Keratinocyte (primary cell): ENCODE results near the gene NUAK1. TPM values are rescaled to one million over a fixed set of nuclear protein-coding genes. Genes with fewer than 3 reads are reported as not detected.

Source experiments
- DNase-seq: peaks from one replicate; pipeline ENCODE4 v3.0.0-alpha.2; 2011; ENCODE audit warnings: low read depth, missing footprints, low spot score
- FAIRE-seq: peaks from 2 replicates; lab custom pipeline; 2011; peaks lifted over from hg19 to GRCh38; lab: Jason Lieb, UNC
- H2AFZ ChIP-seq: 2 replicates; pipeline ENCODE4 v1.6.0; 2012; ENCODE audit warnings: low read length, control low read depth, inconsistent platforms; ENCODE audit not compliant: control insufficient read depth
- H3K27ac ChIP-seq: 2 replicates; pipeline ENCODE4 v1.5.1; 2011; ENCODE audit warnings: low read length; ENCODE audit not compliant: control insufficient read depth, insufficient read depth
- H3K27me3 ChIP-seq: 3 replicates; pipeline ENCODE4 v1.6.0; 2011; ENCODE audit warnings: low read length; ENCODE audit not compliant: control insufficient read depth, insufficient read depth; ENCODE audit errors: extremely low read depth
- H3K36me3 ChIP-seq, 2 experiments: 2 replicates in 1 of 2; 3 replicates in 1 of 2; pipeline ENCODE4 v1.5.1; 2011; ENCODE audit warnings: low read length in 2 of 2, mild to moderate bottlenecking in 1 of 2; ENCODE audit not compliant: control insufficient read depth in 2 of 2, insufficient read depth in 2 of 2; ENCODE audit errors: extremely low read depth in 1 of 2
- H3K4me1 ChIP-seq: 3 replicates; pipeline ENCODE4 v1.5.1; 2011; ENCODE audit warnings: low read length; ENCODE audit not compliant: control insufficient read depth, insufficient read depth; ENCODE audit errors: extremely low read depth
- H3K4me2 ChIP-seq: 3 replicates; pipeline ENCODE4 v1.6.0; 2011; ENCODE audit warnings: low read depth, low read length; ENCODE audit not compliant: control insufficient read depth, insufficient read depth; ENCODE audit errors: extremely low read depth
- H3K4me3 ChIP-seq, 3 experiments: fragments of 200-600 bp in 1 of 3; sonication (generic) in 1 of 3; 2 replicates in 2 of 3; 3 replicates in 1 of 3; pipeline ENCODE4 v1.5.1; 2011 to 2016; ENCODE audit warnings: low read length in 3 of 3, mild to moderate bottlenecking in 3 of 3, control low read depth in 2 of 3, inconsistent platforms in 1 of 3, low read depth in 1 of 3, mixed read lengths in 1 of 3, mixed run types in 1 of 3, moderate library complexity in 1 of 3; ENCODE audit not compliant: control insufficient read depth in 2 of 3, insufficient read depth in 2 of 3; ENCODE audit errors: extremely low read depth in 1 of 3
- H3K79me2 ChIP-seq: 2 replicates; pipeline ENCODE4 v1.6.0; 2012; ENCODE audit warnings: low read length; ENCODE audit not compliant: control insufficient read depth, insufficient read depth
- H3K9ac ChIP-seq: 3 replicates; pipeline ENCODE4 v1.6.0; 2011; ENCODE audit warnings: low read length; ENCODE audit not compliant: control insufficient read depth, insufficient read depth; ENCODE audit errors: extremely low read depth
- H3K9me1 ChIP-seq: 3 replicates; pipeline ENCODE4 v1.6.0; 2011; ENCODE audit warnings: low read length; ENCODE audit not compliant: control insufficient read depth, insufficient read depth; ENCODE audit errors: extremely low read depth
- H3K9me3 ChIP-seq: 2 replicates; pipeline ENCODE4 v1.5.1; 2012; ENCODE audit warnings: low read depth, low read length; ENCODE audit not compliant: control insufficient read depth
- H4K20me1 ChIP-seq: 3 replicates; pipeline ENCODE4 v1.6.0; 2011; ENCODE audit warnings: low read length; ENCODE audit not compliant: control insufficient read depth, insufficient read depth; ENCODE audit errors: extremely low read depth
- CTCF ChIP-seq, 3 experiments: IDR thresholded peaks in 1 of 3; conservative IDR thresholded peaks in 1 of 3; optimal IDR thresholded peaks in 1 of 3; 2 replicates in 2 of 3; 3 replicates in 1 of 3; pipeline versions ENCODE3 to v1.5.1; 2011; ENCODE audit warnings: low read length in 3 of 3, mild to moderate bottlenecking in 3 of 3, moderate library complexity in 2 of 3, control low read depth in 1 of 3, inconsistent platforms in 1 of 3; ENCODE audit not compliant: insufficient read depth in 2 of 3; ENCODE audit errors: extremely low read depth in 1 of 3
- EZH2 ChIP-seq: IDR thresholded peaks from one replicate; pipeline ENCODE4 v1.6.1; 2012; ENCODE audit warnings: inconsistent platforms, mild to moderate bottlenecking, low read length, moderate library complexity
- dilution Hi-C: fragments of 300-500 bp; cut with MboI; formaldehyde crosslinking; loops from one replicate; pipeline ENCODE4 v1.7.0; 2020; ENCODE audit warnings: low sequenced_read_pairs; ENCODE audit not compliant: extremely low pct_ligation_motif_present
- polyA plus RNA-seq, 5 experiments: library from polyadenylated mRNA; depleted of rRNA in 3 of 5; stranded (reverse) in 3 of 5; stranded (forward) in 1 of 5; unstranded in 1 of 5; fragments of >200 nt; gene quantifications; 1 replicate in 1 of 5; 2 replicates in 3 of 5; 3 replicates in 1 of 5; pipeline versions ENCODE4 v1.2.1 to v1.2.3, GENCODE V29; 2011 to 2012; ENCODE audit warnings: missing spikeins in 2 of 5, low read depth in 1 of 5, low replicate concordance in 1 of 5

NUAK1 gene
- polyA plus RNA-seq, 1 donor (not counting 4 experiments of a cell fraction or from before 2014, with no cell fraction given) = 12.3 TPM

DNA sequence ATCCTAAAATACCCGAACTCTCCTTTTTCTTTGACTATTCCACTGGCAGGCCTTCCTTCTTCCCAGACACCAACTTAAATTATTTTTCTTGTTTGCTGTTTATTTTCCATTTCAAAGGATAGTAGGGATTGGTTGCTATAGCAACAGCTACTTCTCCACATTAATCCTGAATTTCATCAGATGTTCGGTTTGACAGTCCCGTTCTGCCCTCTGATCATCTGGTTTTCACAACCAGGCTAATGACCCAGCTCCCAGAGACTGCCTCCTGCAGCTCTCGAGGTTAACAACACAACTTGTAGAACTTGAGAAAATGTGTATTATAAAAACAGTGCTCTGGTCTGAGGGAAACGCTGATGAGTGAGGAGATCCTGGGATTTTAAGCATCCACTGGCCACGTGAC lies 45.5 kb downstream of the NUAK1 start:
- peaks cover 19% of the 10 kb centered on the region for H3K4me1 ChIP-seq
- no peaks in the 10 kb centered on the region for H4K20me1 ChIP-seq
- dilution Hi-C loops = no loop called here
- no peak overlapping the region for H3K27ac ChIP-seq
- no peak overlapping the region for H3K9ac ChIP-seq
- no peak for FAIRE-seq
- no peaks in the 10 kb centered on the region for H3K9me3 ChIP-seq
- DNase-seq = no peak
- TF ChIP-seq EZH2 (no peak), CTCF (optimal IDR thresholded peaks at IDR 0.05 in 1 of 3, IDR thresholded peaks at IDR 0.05 in 1 of 3, conservative IDR thresholded peaks at IDR 0.05 in 1 of 3; ENCODE audit: extremely low read depth in 1 of 3, insufficient read depth in 2 of 3, low read length in 3 of 3) (no peak)
- no peaks in the 10 kb centered on the region for H3K27me3 ChIP-seq
- H3K4me2 ChIP-seq = no peak overlapping the region
- H3K79me2 ChIP-seq = peaks cover 26% of the 10 kb centered on the region
- no peak overlapping the region for H2AFZ ChIP-seq
- H3K4me3 ChIP-seq = no peak overlapping the region
- peaks cover 0 to 4% of the 10 kb centered on the region in 2 experiments for H3K36me3 ChIP-seq
- H3K9me1 ChIP-seq = peaks cover 2% of the 10 kb centered on the region

DNA sequence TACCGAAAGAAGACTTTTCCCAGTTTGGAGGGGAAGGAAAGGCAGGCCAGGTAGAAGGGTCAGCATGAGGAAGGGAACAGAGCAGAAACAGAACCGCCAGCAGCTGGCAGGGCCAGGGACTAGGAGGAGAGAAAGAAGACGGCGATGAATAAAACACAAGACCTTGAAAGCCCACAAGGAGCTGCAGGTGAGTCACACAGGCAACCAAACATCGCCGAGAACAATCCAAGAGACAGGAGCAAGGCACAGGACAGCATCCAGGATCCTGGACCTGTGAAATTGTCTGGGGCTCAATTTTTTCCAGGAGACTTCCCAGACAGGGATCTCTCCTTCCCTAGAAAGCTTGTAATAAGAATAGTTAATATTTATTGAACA lies 47.3 kb downstream of the NUAK1 start:
- Histone ChIP-seq H3K4me1 (peaks cover 13% of the 10 kb centered on the region), H4K20me1 (no peaks in the 10 kb centered on the region), H3K9me1 (peaks cover 1% of the 10 kb centered on the region), H3K9me3 (no peaks in the 10 kb centered on the region), H3K4me3 (no peak overlapping the region), H2AFZ (no peak overlapping the region), H3K9ac (no peak overlapping the region), H3K79me2 (peaks cover 25% of the 10 kb centered on the region), H3K4me2 (no peak overlapping the region), H3K36me3 (peaks cover 0 to 4% of the 10 kb centered on the region in 2 experiments), H3K27me3 (no peaks in the 10 kb centered on the region), H3K27ac (no peak overlapping the region)
- DNase-seq = no peak
- FAIRE-seq = no peak
- dilution Hi-C loops = no loop called here
- TF ChIP-seq EZH2 (no peak), CTCF (optimal IDR thresholded peaks at IDR 0.05 in 1 of 3, IDR thresholded peaks at IDR 0.05 in 1 of 3, conservative IDR thresholded peaks at IDR 0.05 in 1 of 3; ENCODE audit: extremely low read depth in 1 of 3, insufficient read depth in 2 of 3, low read length in 3 of 3) (no peak)
